Hematopoietic multipotent progenitor cell treated with erythropoietin and hydrocortisone succinate and interleukin-3 and kit ligand, for 17 days (in vitro differentiated cells): Measurements from ENCODE around the gene XAGE5.
"Not testable (repeated sequence)": the region's sequence is repeated elsewhere in the genome, so short reads cannot be mapped to it uniquely, and the experiment has no call there.

Experiments
- DNase-seq: peaks from one replicate; pipeline ENCODE4 v3.0.0-alpha.2; 2015; ENCODE audit warnings: low spot score

XAGE5 gene, protein sequence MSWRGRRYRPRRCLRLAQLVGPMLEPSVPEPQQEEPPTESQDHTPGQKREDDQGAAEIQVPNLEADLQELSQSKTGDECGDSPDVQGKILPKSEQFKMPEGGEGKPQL

DNA sequence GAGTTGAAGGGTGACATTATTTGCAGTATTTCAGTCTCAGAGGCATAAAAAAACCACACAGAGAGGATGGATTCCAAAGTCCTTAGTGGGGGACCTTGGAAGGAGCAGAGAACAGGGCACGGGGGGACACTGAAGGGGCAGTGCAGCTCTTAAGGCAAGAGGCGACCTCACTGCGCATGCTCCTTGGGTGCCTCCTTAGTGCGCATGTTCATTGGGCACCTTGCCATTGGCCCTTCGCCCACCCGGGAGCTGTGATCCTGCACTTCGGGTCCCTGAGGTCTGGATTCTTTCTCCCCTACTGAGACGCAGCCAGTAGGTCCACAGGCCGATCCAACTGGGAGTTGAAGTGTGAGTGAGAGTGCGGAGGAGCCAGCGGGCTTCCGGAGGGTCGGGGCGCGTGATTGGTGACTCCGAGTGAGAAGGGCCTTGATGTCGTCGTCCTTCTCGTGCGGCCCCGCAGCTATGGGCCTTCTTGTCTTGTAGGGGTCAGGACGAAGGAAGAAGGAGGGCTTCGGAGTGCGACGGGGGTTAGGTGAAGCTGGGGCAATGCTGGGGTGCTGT, at the start of gene XAGE5:
Gene XAGE5 (plus strand): TSS at position 223 of the 561 bp plus-strand sequence. CDS start 1,280 bp downstream, outside the sequence.
- DNase-seq, result no peak

DNA sequence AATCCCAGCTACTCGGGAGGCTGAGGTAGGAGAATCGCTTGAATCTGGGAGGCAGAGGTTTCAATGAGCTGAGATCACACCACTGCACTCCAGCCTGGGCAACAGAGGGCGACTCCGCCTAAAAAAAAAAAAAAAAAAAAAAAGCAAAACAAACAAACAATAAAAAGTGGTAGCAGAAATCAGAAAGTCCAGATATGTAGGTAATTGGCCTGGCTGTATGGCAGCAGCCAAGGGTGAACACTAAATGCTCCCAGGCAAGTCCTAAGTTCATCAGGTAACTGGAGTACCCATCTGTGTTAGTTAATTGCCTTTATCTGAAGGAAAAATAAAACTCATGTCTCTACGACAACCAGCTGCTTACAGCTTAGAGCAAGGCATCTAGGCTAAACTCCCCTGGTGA, 45.1 kb upstream of the XAGE5 start:
- DNase-seq, result not testable (repeated sequence)

DNA sequence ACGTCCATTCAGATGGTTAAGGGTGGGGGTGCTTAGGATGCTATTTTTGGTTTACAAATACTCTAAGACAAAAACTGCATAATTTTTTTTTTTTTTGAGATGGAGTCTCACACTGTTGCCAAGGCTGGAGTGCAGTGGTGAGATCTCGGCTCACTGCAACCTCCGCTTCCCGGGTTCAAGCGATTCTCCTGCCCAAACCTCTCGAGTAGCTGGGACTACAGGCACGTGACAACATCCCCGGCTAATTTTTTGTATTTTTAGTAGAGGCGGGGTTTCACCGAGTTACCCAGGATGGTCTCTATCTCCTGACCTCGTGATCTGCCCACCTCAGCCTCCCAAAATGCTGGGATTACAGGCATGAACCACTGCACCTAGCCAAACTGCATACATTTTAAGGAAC, 37.6 kb upstream of the XAGE5 start:
- not testable (repeated sequence) for DNase-seq

DNA sequence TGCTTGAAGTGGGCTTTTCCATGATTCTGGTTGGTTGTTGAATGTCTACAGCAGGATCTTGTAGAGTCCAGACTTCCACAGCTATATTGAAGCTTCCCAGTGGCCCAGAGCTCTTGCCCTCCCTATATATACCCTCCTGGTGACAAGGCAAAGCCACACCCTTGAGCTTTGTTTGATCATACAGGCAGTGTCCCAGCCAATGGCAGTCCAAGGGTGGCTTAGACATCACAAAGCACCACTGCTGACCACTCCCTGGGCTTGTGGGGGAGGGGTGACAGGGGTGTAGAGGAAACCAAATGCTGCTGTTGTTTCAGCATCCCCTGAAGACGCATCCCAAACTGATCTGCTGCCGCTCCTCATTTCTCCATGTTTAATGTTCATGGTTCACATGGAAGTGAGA, 13.8 kb upstream of the XAGE5 start, which contains the start of gene SPANXN5:
Gene SPANXN5 (minus strand): TSS at position 101 of the 400 bp plus-strand sequence. CDS start 79 bp downstream, at position 22.
- DNase-seq, result not testable (repeated sequence)

DNA sequence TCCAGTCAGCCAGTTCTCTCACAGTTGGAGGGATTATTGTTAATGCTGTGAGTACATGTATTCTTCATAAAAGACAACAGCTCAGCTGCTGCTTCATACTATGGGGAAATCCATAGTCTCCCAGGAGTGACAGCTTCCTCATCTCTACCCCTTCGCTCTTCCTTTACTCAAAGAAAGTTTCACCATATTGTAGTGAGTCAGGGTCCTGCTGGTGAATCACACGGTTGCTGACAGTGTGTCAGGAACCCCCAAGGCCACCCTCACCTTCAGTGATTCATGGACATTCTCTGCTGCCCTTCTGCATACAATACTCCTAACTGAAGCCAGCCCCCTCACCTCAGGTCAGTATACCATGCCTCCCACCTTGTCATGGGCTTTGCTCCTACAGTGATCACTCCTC, 6.2 kb upstream of the XAGE5 start:
- not testable (repeated sequence) for DNase-seq

DNA sequence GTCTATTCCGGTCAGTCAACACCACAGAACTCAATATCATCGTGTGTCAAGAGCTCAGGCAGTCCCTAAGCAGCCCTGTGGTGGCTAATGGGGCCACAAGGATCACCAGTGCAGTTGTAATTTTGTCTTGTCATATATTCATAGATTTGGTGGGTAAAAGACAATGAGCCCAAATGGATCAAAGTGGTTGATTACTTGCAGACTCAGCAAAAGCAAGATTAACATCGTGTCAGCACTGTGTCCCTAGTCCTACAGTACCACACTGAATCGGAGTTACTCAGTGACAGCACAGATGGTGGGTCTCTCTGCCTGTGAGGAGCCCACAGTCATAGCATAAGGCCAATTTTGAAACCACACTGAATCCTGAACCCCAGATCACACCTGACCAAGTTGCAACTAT, 8.7 kb downstream of the XAGE5 start:
- DNase-seq, result no peak

DNA sequence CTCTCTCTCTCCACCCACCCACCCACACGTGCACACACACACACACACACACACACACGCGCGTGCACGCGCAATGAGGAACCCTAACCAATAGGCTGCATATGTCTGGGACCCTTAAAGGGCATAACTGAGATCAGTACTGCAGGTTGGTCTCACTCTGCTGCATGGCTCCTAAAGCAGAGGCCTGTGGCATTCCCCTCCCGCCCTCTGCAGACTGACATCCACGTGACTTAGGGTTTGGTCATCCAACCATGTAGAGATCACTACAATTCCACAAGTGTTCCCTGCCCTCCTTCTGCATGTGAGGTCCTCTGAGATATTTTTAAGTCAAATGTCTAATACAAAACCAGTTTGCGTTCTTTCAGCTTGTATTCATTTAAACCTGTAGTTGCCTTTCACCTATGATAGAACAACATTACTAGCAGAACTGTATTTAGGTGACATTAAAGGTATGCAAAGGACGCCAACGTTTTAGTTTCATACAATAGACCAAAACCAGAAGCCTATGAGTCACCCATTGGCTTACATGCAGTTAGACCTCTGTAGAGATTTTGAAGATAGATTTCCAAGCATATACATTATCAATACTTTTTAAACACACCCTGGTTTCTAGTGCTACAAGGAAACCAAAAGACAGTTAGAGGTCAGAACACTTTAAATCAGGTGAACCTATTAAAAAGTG, 10.1 kb downstream of the XAGE5 start:
- no peak for DNase-seq

DNA sequence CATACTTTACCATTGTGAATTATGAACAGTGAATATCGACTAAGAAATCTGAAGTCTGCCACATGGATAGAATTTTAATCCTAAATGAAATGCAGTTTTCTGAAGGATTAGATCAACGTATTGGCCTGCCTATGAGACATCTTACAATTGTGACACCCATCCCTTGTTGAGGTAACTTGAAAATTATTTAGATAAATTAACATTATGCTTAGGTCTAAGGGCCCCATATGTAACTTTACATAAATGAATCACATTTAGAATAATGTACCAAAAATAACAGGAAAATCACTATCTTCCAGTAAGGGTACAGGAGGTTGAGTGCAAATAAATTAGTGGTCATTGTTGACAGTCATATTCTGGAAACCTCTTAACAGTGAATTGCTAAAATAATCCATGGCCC, 13.5 kb downstream of the XAGE5 start:
- no peak for DNase-seq

DNA sequence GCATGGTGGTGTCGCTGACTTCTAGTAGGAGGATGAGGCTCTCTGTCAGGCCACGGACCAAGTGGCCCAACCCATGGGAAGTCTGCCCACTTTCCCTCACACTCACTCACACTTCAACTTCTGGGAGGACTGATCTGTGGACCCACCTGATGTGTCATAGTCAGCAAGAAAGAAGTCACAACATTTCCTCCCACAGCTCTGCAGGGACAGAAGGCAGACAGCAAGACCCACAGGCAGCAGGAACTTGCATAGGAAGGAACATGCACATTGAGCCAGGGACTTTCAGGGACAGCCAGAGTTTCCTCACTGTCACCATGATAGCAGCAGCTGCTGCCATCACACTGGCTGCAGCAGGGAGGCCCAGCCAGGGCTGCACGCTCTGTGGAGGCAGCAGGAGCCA, 19.5 kb downstream of the XAGE5 start:
- DNase-seq, result no peak

DNA sequence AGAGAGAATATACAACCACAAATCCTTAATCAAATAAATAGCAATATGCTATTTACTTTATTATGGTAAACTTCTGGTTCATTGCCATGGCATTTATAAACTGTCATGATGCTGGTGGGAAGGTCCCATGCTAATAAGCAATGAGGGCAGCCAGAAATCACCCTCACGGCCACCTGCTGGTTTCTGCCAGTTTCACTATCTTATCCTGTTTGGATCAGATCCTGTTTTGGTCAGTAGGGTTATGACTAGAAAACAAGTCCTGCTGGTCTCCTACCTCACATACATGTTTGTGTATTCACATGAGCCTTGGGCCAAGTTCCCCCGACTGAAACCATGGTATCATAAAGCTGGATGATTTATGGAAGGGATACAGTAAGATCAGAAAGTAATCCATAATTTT, 28.1 kb downstream of the XAGE5 start:
- no peak for DNase-seq

DNA sequence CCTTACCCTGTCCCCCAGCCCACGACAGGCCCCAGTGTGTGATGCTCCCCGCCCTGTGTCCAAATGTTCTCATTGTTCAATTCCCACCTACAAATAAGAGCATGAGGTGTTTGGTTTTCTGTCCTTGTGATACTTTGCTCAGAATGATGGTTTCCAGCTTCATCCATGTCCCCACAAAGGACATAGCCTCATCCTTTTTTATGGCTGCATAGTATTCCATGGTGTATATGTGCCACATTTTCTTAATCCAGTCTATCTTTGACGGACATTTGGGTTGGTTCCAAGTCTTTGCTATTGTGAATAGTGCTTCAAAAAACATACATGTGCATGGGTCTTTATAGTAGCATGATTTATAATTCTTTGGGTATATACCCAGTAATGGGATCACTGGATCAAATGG, 32.5 kb downstream of the XAGE5 start:
- not testable (repeated sequence) for DNase-seq

DNA sequence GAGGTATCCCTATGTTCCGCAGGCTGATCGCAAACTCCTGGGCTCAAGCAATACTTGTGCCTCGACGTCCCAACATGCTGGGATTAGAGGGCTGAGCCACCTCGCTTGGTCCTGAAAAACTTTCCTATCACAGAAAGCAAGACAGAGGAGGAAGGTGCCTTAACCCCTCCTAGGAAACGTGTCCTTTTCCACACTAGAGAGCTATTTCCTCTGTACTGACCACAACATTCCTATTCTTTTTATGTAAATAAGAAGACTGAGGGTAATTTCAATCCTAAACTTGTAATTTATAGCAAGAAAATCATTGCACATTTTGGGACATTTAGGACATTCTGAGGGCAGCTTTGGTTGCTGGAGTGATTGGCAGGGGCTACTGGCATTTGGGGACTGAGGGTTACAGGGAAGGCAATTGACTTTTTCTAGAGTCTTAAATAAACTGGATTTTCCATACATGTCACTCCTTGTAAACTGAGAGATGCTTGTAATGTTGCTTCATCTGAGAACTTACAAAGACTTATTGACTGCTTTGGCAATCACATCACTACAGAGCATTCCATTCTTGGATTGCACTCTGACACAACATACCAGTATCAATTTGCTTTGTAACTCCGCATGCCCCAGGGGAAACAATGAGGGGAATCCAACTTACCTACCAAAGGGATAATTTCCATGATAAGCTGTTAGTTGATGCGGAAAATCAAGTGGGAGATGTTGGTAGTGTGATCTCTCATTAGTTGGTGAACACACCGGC, 41.2 kb downstream of the XAGE5 start:
- DNase-seq, result no peak

DNA sequence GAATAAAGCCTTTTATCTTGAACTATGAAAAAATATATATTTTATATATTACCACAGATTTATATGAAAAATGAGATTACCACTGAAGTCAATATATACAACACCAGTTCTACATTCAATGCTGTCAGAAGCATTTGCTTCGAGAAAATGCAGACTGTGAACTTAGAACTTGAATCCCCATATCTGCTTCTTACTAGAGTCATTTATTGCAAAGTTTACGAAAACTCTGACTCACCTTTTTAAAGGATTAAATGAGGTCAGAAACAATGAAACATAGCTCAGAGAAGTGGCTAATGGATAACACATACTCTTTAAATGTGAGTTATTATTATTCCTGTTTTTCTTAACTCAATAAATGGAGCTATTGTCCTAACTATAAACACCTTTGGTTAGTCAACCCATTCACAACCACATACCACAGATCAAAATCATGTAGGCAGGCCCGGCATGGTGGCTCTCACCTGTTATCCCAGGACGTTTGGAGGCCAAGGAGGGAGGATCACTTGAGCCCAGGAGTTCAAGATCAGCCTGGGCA, 46.0 kb downstream of the XAGE5 start:
- DNase-seq, result not testable (repeated sequence)

DNA sequence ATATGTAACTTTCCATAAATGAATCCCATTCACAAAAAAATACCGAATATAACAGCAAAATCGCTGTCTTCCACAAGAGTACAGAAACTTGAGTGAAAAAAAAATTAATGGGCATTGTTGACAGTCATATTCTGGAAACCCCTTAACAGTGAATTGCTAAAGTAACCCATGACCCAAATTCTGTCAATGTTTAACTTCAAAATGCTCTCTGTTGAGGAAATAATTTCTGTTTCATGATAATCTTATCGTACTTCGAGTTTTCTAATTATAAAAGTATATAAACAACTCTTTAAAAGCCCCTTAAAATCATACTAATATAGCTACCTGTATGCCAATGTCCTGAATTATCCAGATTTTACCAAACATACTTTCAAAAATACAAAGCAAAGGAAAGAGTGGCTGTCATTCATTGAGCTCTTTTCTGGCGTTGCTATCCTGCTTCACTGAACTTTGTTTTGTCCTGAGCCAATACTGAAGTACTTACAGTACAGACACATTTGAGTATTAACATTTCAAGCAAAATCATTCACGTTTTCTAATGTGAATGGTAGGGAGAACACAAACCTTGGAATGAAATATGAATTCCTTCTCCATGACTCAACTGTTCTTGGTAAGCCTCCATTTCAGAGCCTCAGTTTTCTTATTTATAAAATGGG, 54.4 kb downstream of the XAGE5 start:
- DNase-seq, result no peak
